HepG2 (cell line): ENCODE measurements around the gene AFAP1L2. TPM values are rescaled to one million over a fixed set of nuclear protein-coding genes. Genes with fewer than 3 reads are reported as not detected.

Source experiments
- ATAC-seq: fragments of 200-7000 bp; cut with Tn5 transposase; 3 replicates; pipeline ENCODE4 v1.9.1; 2020; ENCODE audit warnings: mild to moderate bottlenecking, moderate library complexity
- BruUV-seq: library from RNA; stranded (reverse); fragments of 400-500 nt; replicated peaks from 2 replicates; lab custom pipeline; 2021; lab: Mats Ljungman, UMichigan
- CTCF ChIA-PET: fragments of 300-600 bp; formaldehyde crosslinking; extraction: SDS; loops from one replicate; lab custom pipeline; 2021; ENCODE audit warnings: low total read pairs, inconsistent platforms, low intra/inter-chr PET ratio; lab: Yijun Ruan, JAX
- POLR2A ChIA-PET: fragments of 350-600 bp; sonication (Branson Sonifier 250); formaldehyde crosslinking; loops from one replicate; lab custom pipeline; 2020; ENCODE audit warnings: antibody characterized with exemption, inconsistent platforms; lab: Yijun Ruan, JAX
- DNase-seq: peaks from one replicate; pipeline ENCODE4 v3.0.0-alpha.2; 2015; ENCODE audit warnings: low spot score
- FAIRE-seq: peaks from 3 replicates; lab custom pipeline; 2011; peaks lifted over from hg19 to GRCh38; lab: Jason Lieb, UNC
- H2AFZ ChIP-seq: one replicate; pipeline ENCODE4 v1.6.1; 2011; ENCODE audit warnings: low read length, inconsistent platforms
- H3K27ac ChIP-seq: fragments of 300-600 bp; 3 replicates; pipeline ENCODE4 v1.8.0; 2011; ENCODE audit warnings: mixed run types, mild to moderate bottlenecking, mixed read lengths, low read length, inconsistent platforms; ENCODE audit not compliant: insufficient read depth; ENCODE audit errors: extremely low read length
- H3K27me3 ChIP-seq, 2 experiments: fragments of 200-600 bp in 1 of 2; 2 replicates in 1 of 2; 3 replicates in 1 of 2; pipeline versions ENCODE4 v1.6.0 to v1.8.0; 2011; ENCODE audit warnings: low read length in 2 of 2, mild to moderate bottlenecking in 2 of 2, moderate library complexity in 2 of 2, inconsistent platforms in 1 of 2; ENCODE audit not compliant: insufficient read depth in 2 of 2, control insufficient read depth in 1 of 2
- H3K36me3 ChIP-seq, 2 experiments: fragments of 200-600 bp in 1 of 2; replicated peaks in 1 of 2; 2 replicates in 1 of 2; 3 replicates in 1 of 2; pipeline versions ENCODE4 v1.5.1 to v1.8.0; 2011; ENCODE audit warnings: low read length in 2 of 2, inconsistent platforms in 1 of 2; ENCODE audit not compliant: insufficient read depth in 2 of 2, control insufficient read depth in 1 of 2
- H3K4me1 ChIP-seq: 2 replicates; pipeline ENCODE4 v1.5.1; 2012; ENCODE audit warnings: low read length, inconsistent platforms; ENCODE audit not compliant: insufficient read depth
- H3K4me2 ChIP-seq: 2 replicates; pipeline ENCODE4 v1.6.0; 2011; ENCODE audit warnings: low read depth, low read length, inconsistent platforms
- H3K4me3 ChIP-seq, 3 experiments: fragments of 200-600 bp in 1 of 3; sonication (generic), shearing (Covaris generic) in 1 of 3; replicated peaks in 1 of 3; 2 replicates each; pipeline ENCODE4 v1.5.1; 2011 to 2016; ENCODE audit warnings: low read length in 3 of 3, inconsistent platforms in 2 of 3, low read depth in 2 of 3, mild to moderate bottlenecking in 2 of 3, control low read depth in 1 of 3, mixed read lengths in 1 of 3; ENCODE audit not compliant: insufficient read depth in 1 of 3
- H3K79me2 ChIP-seq: one replicate; pipeline ENCODE4 v1.6.1; 2011; ENCODE audit warnings: low read length, inconsistent platforms; ENCODE audit not compliant: insufficient read depth
- H3K9ac ChIP-seq: 2 replicates; pipeline ENCODE4 v1.6.0; 2011; ENCODE audit warnings: mild to moderate bottlenecking, low read depth, low read length, inconsistent platforms; ENCODE audit not compliant: insufficient read depth
- H3K9me3 ChIP-seq: 2 replicates; pipeline ENCODE4 v1.5.1; 2012; ENCODE audit warnings: mild to moderate bottlenecking, low read length
- H4K20me1 ChIP-seq: 2 replicates; pipeline ENCODE4 v1.6.0; 2011; ENCODE audit warnings: inconsistent platforms, mild to moderate bottlenecking, low read length, moderate library complexity; ENCODE audit not compliant: insufficient read depth
- AHR ChIP-seq: IDR thresholded peaks from 2 replicates; pipeline ENCODE4 v1.6.1; 2018; ENCODE audit warnings: missing genetic modification reagents, missing compliant biosample characterization
- GABPB1 ChIP-seq: IDR thresholded peaks from 2 replicates; pipeline ENCODE4 v1.6.1; 2016; ENCODE audit warnings: mild to moderate bottlenecking, missing genetic modification reagents, moderate library complexity, missing compliant biosample characterization
- GLI4 ChIP-seq: sonication (generic); formaldehyde crosslinking; IDR thresholded peaks from 2 replicates; pipeline ENCODE4 v1.5.1; 2020; ENCODE audit warnings: missing genetic modification reagents, mild to moderate bottlenecking, moderate library complexity, borderline replicate concordance
- HDAC6 ChIP-seq: fragments of 200-600 bp; sonication (generic); IDR thresholded peaks from 2 replicates; pipeline ENCODE4 v1.7.0; 2017; ENCODE audit warnings: mild to moderate bottlenecking, antibody characterized with exemption, low read length, low read depth
- KDM5B ChIP-seq: sonication (generic); formaldehyde crosslinking; IDR thresholded peaks from 2 replicates; pipeline ENCODE4 v1.4.0; 2020; ENCODE audit warnings: missing genetic modification reagents, mild to moderate bottlenecking, borderline replicate concordance
- MAX ChIP-seq: IDR thresholded peaks from 2 replicates; pipeline ENCODE4 v1.6.1; 2012; ENCODE audit warnings: inconsistent platforms
- REPIN1 ChIP-seq: sonication (generic); formaldehyde crosslinking; IDR thresholded peaks from 2 replicates; pipeline ENCODE4 v1.8.0; 2022; ENCODE audit warnings: missing genetic modification reagents, low read depth, mild to moderate bottlenecking, borderline replicate concordance
- ZNF292 ChIP-seq: sonication (generic); formaldehyde crosslinking; IDR thresholded peaks from 2 replicates; pipeline ENCODE4 v1.8.1; 2022; ENCODE audit warnings: mild to moderate bottlenecking, low read depth, missing genetic modification reagents, borderline replicate concordance
- ZNF572 ChIP-seq: sonication (generic); formaldehyde crosslinking; IDR thresholded peaks from 2 replicates; pipeline ENCODE4 v1.5.1; 2020; ENCODE audit warnings: mild to moderate bottlenecking, missing genetic modification reagents
- WGBS: methylation state at CpG from one replicate; pipeline ENCODE4 v1.1.6; 2017; ENCODE audit warnings: low lambda C conversion rate; 5-methylcytosine and 5-hydroxymethylcytosine counted together
- in situ Hi-C: cut with HindIII; loops from 2 replicates; pipeline ENCODE4 v1.10.0; 2017; ENCODE audit warnings: low pct_unique_long_range_greater_than_20kb; ENCODE audit not compliant: extremely low pct_ligation_motif_present
- intact Hi-C: fragments of 100-400 bp; cut with micrococcal nuclease; formaldehyde crosslinking; loops from one replicate; pipeline ENCODE4 v1.10.0; 2022; ENCODE audit not compliant: unreplicated experiment
- polyA plus RNA-seq, 8 experiments: library from polyadenylated mRNA; depleted of rRNA in 3 of 8; stranded (reverse) in 7 of 8; unstranded in 1 of 8; fragments of >200 nt; fragmentation: Illumina TruSeq in 4 of 8; extraction: Trizol in 4 of 8; gene quantifications; 2 replicates each; pipeline versions ENCODE4 v1.2.1 to v1.2.3, GENCODE V29; 2011 to 2016; ENCODE audit warnings: low read depth in 4 of 8, missing spikeins in 1 of 8, mixed read lengths in 1 of 8; ENCODE audit not compliant: insufficient read depth in 1 of 8
- total RNA-seq, 5 experiments: library from RNA; depleted of rRNA; stranded (reverse); fragments of >200 nt; fragmentation: Illumina TruSeq; extraction: Trizol; gene quantifications; 2 replicates each; pipeline ENCODE4 v1.2.3, GENCODE V29; 2016; ENCODE audit warnings: low read depth in 1 of 5
- TF ChIP-seq, protein P1 (sequence below): sonication (generic); formaldehyde crosslinking; IDR thresholded peaks from 2 replicates; pipeline ENCODE4 v1.4.0; 2020; ENCODE audit warnings: low read depth, missing genetic modification reagents
- TF ChIP-seq, protein P2 (sequence below): sonication (generic); formaldehyde crosslinking; IDR thresholded peaks from 2 replicates; pipeline ENCODE4 v1.8.0; 2022; ENCODE audit warnings: missing genetic modification reagents, mild to moderate bottlenecking, borderline replicate concordance

Gene AFAP1L2
- total and polyA plus RNA-seq, 2 of the 13 experiments (the other 11 are each of a cell fraction or from before 2014, with no cell fraction given): not detected

DNA sequence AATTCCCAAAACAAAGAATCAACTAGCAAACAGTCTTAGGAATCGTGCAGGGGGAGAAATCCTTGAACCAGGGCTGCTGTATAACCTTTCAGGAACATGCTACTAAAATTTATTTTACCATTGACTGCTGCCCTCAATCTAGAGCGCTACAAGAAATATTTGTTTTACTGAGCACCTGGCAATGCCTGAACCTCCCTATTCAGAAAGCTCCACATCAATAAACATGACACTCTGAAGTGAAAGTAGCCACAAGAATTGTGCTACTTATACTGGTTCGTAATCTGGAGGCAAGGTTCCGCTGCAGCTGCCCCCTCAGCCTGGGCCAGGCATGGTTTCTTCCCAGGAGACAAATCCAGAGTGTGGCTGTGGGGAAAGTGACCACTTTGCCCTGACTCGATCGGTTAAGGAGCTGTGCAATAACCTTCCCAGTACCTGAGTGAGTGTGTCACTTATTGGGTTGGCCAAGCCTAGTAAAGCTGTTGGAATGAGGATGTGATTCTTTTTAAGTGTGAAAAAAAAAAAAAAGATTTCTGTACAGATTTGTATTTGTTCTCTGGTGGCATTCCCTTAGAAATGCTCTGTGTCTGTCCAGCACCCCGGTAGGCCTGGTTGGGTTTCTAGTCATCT lies 157.5 kb downstream of the AFAP1L2 start:
- Histone ChIP-seq H3K36me3 (no peaks in the 10 kb centered on the region), H3K9me3 (no peaks in the 10 kb centered on the region), H2AFZ (no peak overlapping the region), H3K27me3 (peaks cover 6 to 39% of the 10 kb centered on the region in 2 experiments; a peak in 4 of 5 replicates), H4K20me1 (no peaks in the 10 kb centered on the region), H3K9ac (no peak overlapping the region), H3K4me3 (no peak overlapping the region), H3K27ac (no peak overlapping the region), H3K4me1 (no peaks in the 10 kb centered on the region), H3K4me2 (no peak overlapping the region), H3K79me2 (no peaks in the 10 kb centered on the region)
- BruUV-seq: no TSS peak
- in situ Hi-C loops (no loop called here), intact Hi-C loops (no loop called here)
- DNase-seq: no peak
- FAIRE-seq: no peak
- POLR2A ChIA-PET: no interaction called here
- 50% methylated on average over 7 of the region's 7 CpGs for WGBS
- no peak for TF ChIP-seq ZNF292
- no peak for TF ChIP-seq REPIN1
- no peak for TF ChIP-seq GABPB1 (CRISPR knock-in tag)
- no peak for TF ChIP-seq MAX
- TF ChIP-seq, protein P1, sequence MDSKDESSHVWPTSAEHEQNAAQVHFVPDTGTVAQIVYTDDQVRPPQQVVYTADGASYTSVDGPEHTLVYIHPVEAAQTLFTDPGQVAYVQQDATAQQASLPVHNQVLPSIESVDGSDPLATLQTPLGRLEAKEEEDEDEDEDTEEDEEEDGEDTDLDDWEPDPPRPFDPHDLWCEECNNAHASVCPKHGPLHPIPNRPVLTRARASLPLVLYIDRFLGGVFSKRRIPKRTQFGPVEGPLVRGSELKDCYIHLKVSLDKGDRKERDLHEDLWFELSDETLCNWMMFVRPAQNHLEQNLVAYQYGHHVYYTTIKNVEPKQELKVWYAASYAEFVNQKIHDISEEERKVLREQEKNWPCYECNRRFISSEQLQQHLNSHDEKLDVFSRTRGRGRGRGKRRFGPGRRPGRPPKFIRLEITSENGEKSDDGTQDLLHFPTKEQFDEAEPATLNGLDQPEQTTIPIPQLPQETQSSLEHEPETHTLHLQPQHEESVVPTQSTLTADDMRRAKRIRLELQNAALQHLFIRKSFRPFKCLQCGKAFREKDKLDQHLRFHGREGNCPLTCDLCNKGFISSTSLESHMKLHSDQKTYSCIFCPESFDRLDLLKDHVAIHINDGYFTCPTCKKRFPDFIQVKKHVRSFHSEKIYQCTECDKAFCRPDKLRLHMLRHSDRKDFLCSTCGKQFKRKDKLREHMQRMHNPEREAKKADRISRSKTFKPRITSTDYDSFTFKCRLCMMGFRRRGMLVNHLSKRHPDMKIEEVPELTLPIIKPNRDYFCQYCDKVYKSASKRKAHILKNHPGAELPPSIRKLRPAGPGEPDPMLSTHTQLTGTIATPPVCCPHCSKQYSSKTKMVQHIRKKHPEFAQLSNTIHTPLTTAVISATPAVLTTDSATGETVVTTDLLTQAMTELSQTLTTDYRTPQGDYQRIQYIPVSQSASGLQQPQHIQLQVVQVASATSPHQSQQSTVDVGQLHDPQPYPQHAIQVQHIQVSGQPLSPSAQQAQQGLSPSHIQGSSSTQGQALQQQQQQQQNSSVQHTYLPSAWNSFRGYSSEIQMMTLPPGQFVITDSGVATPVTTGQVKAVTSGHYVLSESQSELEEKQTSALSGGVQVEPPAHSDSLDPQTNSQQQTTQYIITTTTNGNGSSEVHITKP (CRISPR knock-in tag): no peak
- no peak for TF ChIP-seq ZNF572 (CRISPR knock-in tag)
- TF ChIP-seq GLI4 (CRISPR knock-in tag): no peak
- TF ChIP-seq HDAC6: no peak
- TF ChIP-seq, protein P2, sequence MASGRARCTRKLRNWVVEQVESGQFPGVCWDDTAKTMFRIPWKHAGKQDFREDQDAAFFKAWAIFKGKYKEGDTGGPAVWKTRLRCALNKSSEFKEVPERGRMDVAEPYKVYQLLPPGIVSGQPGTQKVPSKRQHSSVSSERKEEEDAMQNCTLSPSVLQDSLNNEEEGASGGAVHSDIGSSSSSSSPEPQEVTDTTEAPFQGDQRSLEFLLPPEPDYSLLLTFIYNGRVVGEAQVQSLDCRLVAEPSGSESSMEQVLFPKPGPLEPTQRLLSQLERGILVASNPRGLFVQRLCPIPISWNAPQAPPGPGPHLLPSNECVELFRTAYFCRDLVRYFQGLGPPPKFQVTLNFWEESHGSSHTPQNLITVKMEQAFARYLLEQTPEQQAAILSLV (CRISPR knock-in tag): no peak
- TF ChIP-seq KDM5B: no peak
- no peak for TF ChIP-seq AHR
- CTCF ChIA-PET: no interaction called here
- ATAC-seq: no peak
